Measurements from ENCODE around the gene BAIAP2.
A peak's percentile ranks its signal among the peaks of the same experiment; 100 is the strongest.

Gene BAIAP2

GRCh38 chr17:81114351-81115093 lies 79.6 kb downstream of the BAIAP2 start:
- no peak for DNase-seq

- DNase-seq: no peak
Measured at GRCh38 chr17:81115219-81115618, 80.3 kb downstream of the BAIAP2 start.

- DNase-seq: no peak
Measured at GRCh38 chr17:81115749-81116464, 81.0 kb downstream of the BAIAP2 start.

- no peak for DNase-seq
Measured at GRCh38 chr17:81116704-81117103, 81.8 kb downstream of the BAIAP2 start.

GRCh38 chr17:81117672-81118198 lies 82.8 kb downstream of the BAIAP2 start:
- no peak for DNase-seq

- no peak for DNase-seq
Measured at GRCh38 chr17:81118308-81119221, 83.6 kb downstream of the BAIAP2 start.

GRCh38 chr17:81119223-81120148 lies 84.5 kb downstream of the BAIAP2 start:
- DNase-seq: peak; percentile 91 to 92

GRCh38 chr17:81120149-81120484 lies 85.2 kb downstream of the BAIAP2 start:
- DNase-seq: no peak

GRCh38 chr17:81120695-81121621 lies 86.0 kb downstream of the BAIAP2 start:
- no peak for DNase-seq

- DNase-seq: no peak
Measured at GRCh38 chr17:81121841-81122733, 87.1 kb downstream of the BAIAP2 start.

- DNase-seq: no peak
Measured at GRCh38 chr17:81123052-81124048, 88.4 kb downstream of the BAIAP2 start.

GRCh38 chr17:81124377-81124776 lies 89.4 kb downstream of the BAIAP2 start:
- no peak for DNase-seq

GRCh38 chr17:81125573-81126081 lies 90.7 kb downstream of the BAIAP2 start:
- DNase-seq: no peak

GRCh38 chr17:81126281-81127132 lies 91.6 kb downstream of the BAIAP2 start:
- no peak for DNase-seq

GRCh38 chr17:81127133-81127455 lies 92.1 kb downstream of the BAIAP2 start:
- no peak for DNase-seq

- no peak for DNase-seq
Measured at GRCh38 chr17:81127526-81128177, 92.7 kb downstream of the BAIAP2 start.

GRCh38 chr17:81128338-81128737 lies 93.4 kb downstream of the BAIAP2 start:
- no peak for DNase-seq
